ENCODE data around the gene GALNT2.

GALNT2 gene

GRCh38 chr1:230160957-230161771 is 94.1 kb downstream of the GALNT2 start:
- Histone ChIP-seq H3K27me3 (ENCODE audit: insufficient read depth, low read length, poor library complexity) (no peaks in the 10 kb centered on the region), H3K4me3 (ENCODE audit: low read depth in 1 of 2, low read length in 2 of 2) (no peak overlapping the region), H3K9ac (ENCODE audit: low read depth, low read length) (no peak overlapping the region), H4K20me1 (ENCODE audit: insufficient read depth, low read length) (peaks cover 87% of the 10 kb centered on the region), H3K79me2 (ENCODE audit: insufficient read depth, low read length) (peaks cover 99% of the 10 kb centered on the region), H3K27ac (ENCODE audit: low read length) (peak overlapping the region; percentile 17), H3K9me3 (ENCODE audit: insufficient read depth, low read length, severe bottlenecking) (no peaks in the 10 kb centered on the region), H2AFZ (ENCODE audit: low read depth, low read length) (no peak overlapping the region), H3K36me3 (ENCODE audit: insufficient read depth, low read length) (peaks cover 70% of the 10 kb centered on the region), H3K4me2 (ENCODE audit: insufficient read depth, low read length) (no peak overlapping the region), H3K4me1 (ENCODE audit: insufficient read depth, low read length) (peaks cover 50% of the 10 kb centered on the region)
- TF ChIP-seq CTCF (IDR thresholded peaks at IDR 0.05; ENCODE audit: borderline replicate concordance, extremely low read depth, low read length, poor library complexity, severe bottlenecking) (no peak), EZH2 (IDR thresholded peaks at IDR 0.05; ENCODE audit: borderline replicate concordance, low read depth, low read length, severe bottlenecking) (no peak)
- no peak for DNase-seq
- no peak; the same call in 2 of the 3 replicates for ATAC-seq (ENCODE audit: insufficient read depth, low read depth)

GRCh38 chr1:230163205-230163604 is 96.2 kb downstream of the GALNT2 start:
- Histone ChIP-seq H3K27ac (ENCODE audit: low read length) (peak overlapping the region; percentile 24), H3K4me3 (ENCODE audit: low read depth in 1 of 2, low read length in 2 of 2) (no peak overlapping the region), H3K27me3 (ENCODE audit: insufficient read depth, low read length, poor library complexity) (no peaks in the 10 kb centered on the region), H3K9ac (ENCODE audit: low read depth, low read length) (no peak overlapping the region), H3K4me2 (ENCODE audit: insufficient read depth, low read length) (no peak overlapping the region), H3K36me3 (ENCODE audit: insufficient read depth, low read length) (peaks cover 54% of the 10 kb centered on the region), H4K20me1 (ENCODE audit: insufficient read depth, low read length) (peaks cover 86% of the 10 kb centered on the region), H2AFZ (ENCODE audit: low read depth, low read length) (no peak overlapping the region), H3K79me2 (ENCODE audit: insufficient read depth, low read length) (peaks cover 99% of the 10 kb centered on the region), H3K9me3 (ENCODE audit: insufficient read depth, low read length, severe bottlenecking) (no peaks in the 10 kb centered on the region), H3K4me1 (ENCODE audit: insufficient read depth, low read length) (peaks cover 58% of the 10 kb centered on the region)
- ATAC-seq (ENCODE audit: insufficient read depth, low read depth) (no peak), DNase-seq (no peak)
- no peak for TF ChIP-seq EZH2 (IDR thresholded peaks at IDR 0.05; ENCODE audit: borderline replicate concordance, low read depth, low read length, severe bottlenecking)
- TF ChIP-seq CTCF (IDR thresholded peaks at IDR 0.05; ENCODE audit: borderline replicate concordance, extremely low read depth, low read length, poor library complexity, severe bottlenecking) = no peak

GRCh38 chr1:230163719-230164118 is 96.7 kb downstream of the GALNT2 start:
- H3K9ac ChIP-seq (ENCODE audit: low read depth, low read length) = no peak overlapping the region; the same call in 1 of the 2 replicates
- peak overlapping the region; percentile 24; the same call in 1 of the 2 replicates for H3K27ac ChIP-seq (ENCODE audit: low read length)
- H3K9me3 ChIP-seq (ENCODE audit: insufficient read depth, low read length, severe bottlenecking) = no peaks in the 10 kb centered on the region
- peaks cover 86% of the 10 kb centered on the region for H4K20me1 ChIP-seq (ENCODE audit: insufficient read depth, low read length)
- no peak overlapping the region for H3K4me2 ChIP-seq (ENCODE audit: insufficient read depth, low read length)
- no peak overlapping the region for H2AFZ ChIP-seq (ENCODE audit: low read depth, low read length)
- no peak overlapping the region for H3K4me3 ChIP-seq (ENCODE audit: low read depth in 1 of 2, low read length in 2 of 2)
- no peak for DNase-seq
- ATAC-seq (ENCODE audit: insufficient read depth, low read depth) = no peak
- TF ChIP-seq CTCF (IDR thresholded peaks at IDR 0.05; ENCODE audit: borderline replicate concordance, extremely low read depth, low read length, poor library complexity, severe bottlenecking) (no peak), EZH2 (IDR thresholded peaks at IDR 0.05; ENCODE audit: borderline replicate concordance, low read depth, low read length, severe bottlenecking) (no peak)
- no peaks in the 10 kb centered on the region for H3K27me3 ChIP-seq (ENCODE audit: insufficient read depth, low read length, poor library complexity)
- H3K36me3 ChIP-seq (ENCODE audit: insufficient read depth, low read length) = peaks cover 51% of the 10 kb centered on the region
- H3K4me1 ChIP-seq (ENCODE audit: insufficient read depth, low read length) = peaks cover 64% of the 10 kb centered on the region
- H3K79me2 ChIP-seq (ENCODE audit: insufficient read depth, low read length) = peaks cover 99% of the 10 kb centered on the region

Data from DND-41 (cell line).